K562 (cell line): ENCODE measurements around the gene ELFN2. TPM values are rescaled to one million over a fixed set of nuclear protein-coding genes. Genes with fewer than 3 reads are reported as not detected.

Experiments
- E4F1 ChIP-seq: fragments of 250-450 bp; sonication (Bioruptor Pico); IDR thresholded peaks from 2 replicates; pipeline ENCODE4 v1.5.0; 2021; ENCODE audit warnings: mild to moderate bottlenecking, borderline replicate concordance
- FOXA1 ChIP-seq: fragments of 450-650 bp; IDR thresholded peaks from 2 replicates; pipeline ENCODE4 v1.6.1; 2016; ENCODE audit warnings: mild to moderate bottlenecking, borderline replicate concordance
- KDM5B ChIP-seq: fragments of 200-600 bp; sonication (generic); IDR thresholded peaks from 2 replicates; pipeline ENCODE4 v1.6.1; 2012; ENCODE audit warnings: low read depth, mild to moderate bottlenecking, moderate library complexity, low read length, control low read depth, inconsistent platforms; ENCODE audit not compliant: insufficient replicate concordance
- NEUROD1 ChIP-seq: fragments of 150-350 bp; IDR thresholded peaks from 2 replicates; pipeline ENCODE4 v1.6.1; 2014; ENCODE audit warnings: borderline replicate concordance, low read length, low read depth; ENCODE audit not compliant: partially characterized antibody
- NUFIP1 ChIP-seq: fragments of 450-650 bp; IDR thresholded peaks from 2 replicates; pipeline ENCODE4 v1.6.1; 2018; ENCODE audit not compliant: partially characterized antibody
- PKNOX1 ChIP-seq: fragments of 450-650 bp; IDR thresholded peaks from 2 replicates; pipeline ENCODE4 v1.6.1; 2016
- POLR2A ChIP-seq: fragments of 450-650 bp; conservative IDR thresholded peaks from 2 replicates; pipeline ENCODE4 v1.6.1; 2016
- SRF ChIP-seq, 2 experiments: fragments of 250-450, 450-650 bp in 1 of 2; sonication (Bioruptor Pico) in 1 of 2; sonication (generic) in 1 of 2; formaldehyde crosslinking; IDR thresholded peaks; 2 replicates each; pipeline versions ENCODE4 v1.5.0 to v1.5.1; 2020 to 2022; ENCODE audit warnings: mild to moderate bottlenecking in 1 of 2, missing genetic modification reagents in 1 of 2
- TRIM24 ChIP-seq, 2 experiments: fragments of 450-650 bp; IDR thresholded peaks; 2 replicates each; pipeline ENCODE4 v1.6.1; 2016
- UBTF ChIP-seq, 2 experiments: IDR thresholded peaks; 2 replicates each; pipeline ENCODE4 v1.6.1; 2012; ENCODE audit warnings: improper control_type of control experiment in 2 of 2, low read depth in 2 of 2, low read length in 2 of 2, borderline replicate concordance in 1 of 2
- ZBTB7A ChIP-seq: IDR thresholded peaks from 2 replicates; pipeline ENCODE4 v1.6.1; 2011; ENCODE audit warnings: low read depth, mild to moderate bottlenecking, low read length, moderate library complexity, borderline replicate concordance; ENCODE audit not compliant: control insufficient read depth
- ZEB2 ChIP-seq: fragments of 450-650 bp; IDR thresholded peaks from 2 replicates; pipeline ENCODE4 v1.6.1; 2016
- ZFP91 ChIP-seq: sonication (generic); formaldehyde crosslinking; IDR thresholded peaks from 2 replicates; pipeline ENCODE4 v1.8.0; 2022; ENCODE audit warnings: mild to moderate bottlenecking, missing genetic modification reagents
- ZNF143 ChIP-seq: sonication (generic); formaldehyde crosslinking; IDR thresholded peaks from 2 replicates; pipeline ENCODE4 v1.9.0; 2022; ENCODE audit warnings: mild to moderate bottlenecking, missing genetic modification reagents
- ZNF277 ChIP-seq: fragments of 250-450 bp; sonication (Bioruptor Pico); IDR thresholded peaks from 2 replicates; pipeline ENCODE4 v1.8.0; 2022; ENCODE audit warnings: inconsistent platforms, mild to moderate bottlenecking, moderate library complexity, borderline replicate concordance
- ZNF444 ChIP-seq: fragments of 250-450 bp; sonication (Bioruptor Pico); IDR thresholded peaks from 2 replicates; pipeline ENCODE4 v1.4.0; 2020; ENCODE audit warnings: mild to moderate bottlenecking, moderate library complexity
- ZNF507 ChIP-seq: conservative IDR thresholded peaks from 2 replicates; pipeline ENCODE4 v1.6.1; 2017; ENCODE audit warnings: missing genetic modification characterization, missing compliant biosample characterization
- polyA plus RNA-seq, 8 experiments: library from polyadenylated mRNA; depleted of rRNA in 4 of 8; stranded (reverse) in 5 of 8; unstranded in 3 of 8; fragments of >200 nt; fragmentation: Nextera tagmentation in 2 of 8; fragmentation: Illumina TruSeq in 1 of 8; extraction: Ambion mirVana in 2 of 8; extraction: Trizol in 1 of 8; gene quantifications; 2 replicates each; pipeline versions ENCODE4 v1.2.1 to v1.2.3, GENCODE V29; 2011 to 2014; ENCODE audit warnings: inconsistent platforms in 1 of 8, missing spikeins in 1 of 8
- total RNA-seq, 7 experiments: library from RNA; depleted of rRNA in 6 of 7; stranded (reverse); fragments of >200 nt in 6 of 7; fragmentation: Illumina TruSeq in 2 of 7; extraction: Trizol in 2 of 7; gene quantifications; 2 replicates each; pipeline versions ENCODE4 v1.2.1 to v1.2.3, GENCODE V29; 2011 to 2021; ENCODE audit warnings: low replicate concordance in 1 of 7

The ELFN2 gene
- total and polyA plus RNA-seq, 9 of the 15 experiments (the other 6 are each of a cell fraction or from before 2014, with no cell fraction given): not detected

GRCh38 chr22:37457093-37457893, 30.0 kb upstream of the ELFN2 start (continued):
- TF ChIP-seq UBTF (IDR thresholded peaks at IDR 0.05; ENCODE audit: borderline replicate concordance in 1 of 2, low read depth in 2 of 2, low read length in 2 of 2): no peak
- no peak for TF ChIP-seq ZNF143 (CRISPR knock-in tag)
- TF ChIP-seq KDM5B: no peak
- no peak for TF ChIP-seq POLR2A
- TF ChIP-seq PKNOX1: 0 out of 2 replicates have a peak, but pooled peaks have one; percentile 5
- TF ChIP-seq SRF (CRISPR knock-in tag; IDR thresholded peaks at IDR 0.05): no peak
- TF ChIP-seq ZBTB7A: no peak
- no peak for TF ChIP-seq NUFIP1
- TF ChIP-seq FOXA1: no peak
- no peak for TF ChIP-seq ZFP91 (CRISPR knock-in tag)
- no peak for TF ChIP-seq E4F1 (CRISPR knock-in tag)
- TF ChIP-seq ZNF444 (CRISPR knock-in tag): no peak
- no peak for TF ChIP-seq NEUROD1
- TF ChIP-seq TRIM24 (IDR thresholded peaks at IDR 0.05): no peak
- no peak for TF ChIP-seq ZNF277 (CRISPR knock-in tag)
- peak; percentile 46; the same call in 1 of the 2 replicates for TF ChIP-seq ZEB2
- no peak for TF ChIP-seq ZNF507 (tag)
